ENCODE results near the gene LRFN5.

DNA sequence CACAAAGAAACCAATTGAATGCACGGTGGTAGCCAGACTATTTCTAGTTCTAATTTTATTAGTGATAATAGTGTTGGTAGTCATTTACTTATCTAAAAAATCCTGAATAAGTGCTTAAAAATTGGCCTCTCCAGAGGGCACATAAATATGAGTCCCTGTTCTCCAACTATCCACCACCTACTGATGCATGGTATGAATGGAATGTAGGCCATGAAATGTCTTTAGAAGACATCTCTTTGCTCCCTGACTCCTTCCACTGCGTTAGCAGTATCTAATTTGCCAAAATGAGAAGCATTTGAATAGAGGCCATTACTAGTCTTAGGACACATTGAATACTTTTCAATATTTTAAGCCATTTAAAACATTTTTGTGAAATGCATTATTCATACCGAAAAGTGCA is 261.7 kb downstream of the LRFN5 start:
- TF ChIP-seq EZH2phosphoT487 (IDR thresholded peaks at IDR 0.05; ENCODE audit: insufficient read depth, low read depth) = no peak
- no peak for TF ChIP-seq EZH2 (IDR thresholded peaks at IDR 0.05; ENCODE audit: insufficient read depth, poor library complexity, severe bottlenecking)
